K562 (cell line): ENCODE data around the gene NRSN2. TPM values are rescaled to one million over a fixed set of nuclear protein-coding genes. Genes with fewer than 3 reads are reported as not detected.

Experiments
- BACH1 ChIP-seq: fragments of 200-800 bp; sonication (Bioruptor generic); IDR thresholded peaks from 2 replicates; pipeline ENCODE4 v1.6.1; 2016; ENCODE audit warnings: missing genetic modification characterization, missing compliant biosample characterization
- COPS2 ChIP-seq: fragments of 450-650 bp; conservative IDR thresholded peaks from 2 replicates; pipeline ENCODE4 v1.6.1; 2016; ENCODE audit warnings: mild to moderate bottlenecking, moderate library complexity
- CXXC5 ChIP-seq: fragments of 250-450 bp; sonication (Bioruptor Pico); IDR thresholded peaks from 2 replicates; pipeline ENCODE4 v1.8.0; 2022; ENCODE audit warnings: inconsistent platforms, mild to moderate bottlenecking, moderate library complexity
- EP400 ChIP-seq: fragments of 450-650 bp; IDR thresholded peaks from 2 replicates; pipeline ENCODE4 v1.6.1; 2017; ENCODE audit warnings: antibody characterized with exemption, mild to moderate bottlenecking, moderate library complexity
- FOXK2 ChIP-seq, 2 experiments: fragments of 450-650 bp; IDR thresholded peaks in 1 of 2; conservative IDR thresholded peaks in 1 of 2; 2 replicates each; pipeline ENCODE4 v1.6.1; 2016; ENCODE audit warnings: low read depth in 2 of 2, mild to moderate bottlenecking in 1 of 2
- FOXO4 ChIP-seq: fragments of 450-650 bp; formaldehyde crosslinking; IDR thresholded peaks from 2 replicates; pipeline ENCODE4 v1.4.0; 2020; ENCODE audit warnings: mild to moderate bottlenecking, moderate library complexity
- ID3 ChIP-seq, 2 experiments: fragments of 250-450 bp in 1 of 2; fragments of 450-650 bp in 1 of 2; sonication (Bioruptor Pico) in 1 of 2; IDR thresholded peaks; 2 replicates each; pipeline versions ENCODE4 v1.6.1 to v1.8.0; 2016 to 2021; ENCODE audit warnings: mild to moderate bottlenecking in 2 of 2, moderate library complexity in 2 of 2, missing compliant biosample characterization in 1 of 2, missing genetic modification characterization in 1 of 2
- KDM4B ChIP-seq, 2 experiments: fragments of 450-650 bp in 1 of 2; sonication (generic) in 1 of 2; IDR thresholded peaks; 2 replicates each; pipeline ENCODE4 v1.6.1; 2016 to 2017; ENCODE audit warnings: borderline replicate concordance in 2 of 2, antibody characterized with exemption in 1 of 2, low read depth in 1 of 2, mild to moderate bottlenecking in 1 of 2
- NUFIP1 ChIP-seq: fragments of 450-650 bp; IDR thresholded peaks from 2 replicates; pipeline ENCODE4 v1.6.1; 2018; ENCODE audit not compliant: partially characterized antibody
- PHF8 ChIP-seq: fragments of 200-600 bp; sonication (generic); IDR thresholded peaks from 2 replicates; pipeline ENCODE4 v1.6.1; 2012; ENCODE audit warnings: mixed run types, mild to moderate bottlenecking, inconsistent platforms, low read length, moderate library complexity, borderline replicate concordance
- SMAD4 ChIP-seq: fragments of 250-450 bp; sonication (Bioruptor Pico); conservative IDR thresholded peaks from 2 replicates; pipeline ENCODE4 v1.8.0; 2021; ENCODE audit warnings: inconsistent platforms, mild to moderate bottlenecking, moderate library complexity
- USF2 ChIP-seq: sonication (generic); formaldehyde crosslinking; IDR thresholded peaks from 2 replicates; pipeline ENCODE4 v1.5.0; 2020; ENCODE audit warnings: missing genetic modification reagents
- ZBTB33 ChIP-seq: sonication (generic); formaldehyde crosslinking; IDR thresholded peaks from 2 replicates; pipeline ENCODE4 v1.8.1; 2023; ENCODE audit warnings: mild to moderate bottlenecking, missing genetic modification reagents
- ZFP1 ChIP-seq: fragments of 450-650 bp; formaldehyde crosslinking; IDR thresholded peaks from 2 replicates; pipeline ENCODE4 v1.4.0; 2020; ENCODE audit warnings: mild to moderate bottlenecking, mixed read lengths
- ZNF184 ChIP-seq: sonication (generic); formaldehyde crosslinking; IDR thresholded peaks from 2 replicates; pipeline ENCODE4 v1.5.0; 2020; ENCODE audit warnings: missing genetic modification reagents
- ZNF232 ChIP-seq: sonication (generic); formaldehyde crosslinking; IDR thresholded peaks from 2 replicates; pipeline ENCODE4 v1.8.0; 2022; ENCODE audit warnings: mild to moderate bottlenecking, missing genetic modification reagents
- ZNF274 ChIP-seq: IDR thresholded peaks from 2 replicates; pipeline ENCODE4 v1.6.1; 2011; ENCODE audit warnings: low read depth, mild to moderate bottlenecking, low read length, moderate library complexity, borderline replicate concordance
- polyA plus RNA-seq, 8 experiments: library from polyadenylated mRNA; depleted of rRNA in 4 of 8; stranded (reverse) in 5 of 8; unstranded in 3 of 8; fragments of >200 nt; fragmentation: Nextera tagmentation in 2 of 8; fragmentation: Illumina TruSeq in 1 of 8; extraction: Ambion mirVana in 2 of 8; extraction: Trizol in 1 of 8; gene quantifications; 2 replicates each; pipeline versions ENCODE4 v1.2.1 to v1.2.3, GENCODE V29; 2011 to 2014; ENCODE audit warnings: inconsistent platforms in 1 of 8, missing spikeins in 1 of 8
- total RNA-seq, 7 experiments: library from RNA; depleted of rRNA in 6 of 7; stranded (reverse); fragments of >200 nt in 6 of 7; fragmentation: Illumina TruSeq in 2 of 7; extraction: Trizol in 2 of 7; gene quantifications; 2 replicates each; pipeline versions ENCODE4 v1.2.1 to v1.2.3, GENCODE V29; 2011 to 2021; ENCODE audit warnings: low replicate concordance in 1 of 7

NRSN2 gene
- total and polyA plus RNA-seq, 9 of the 15 experiments (the other 6 are each of a cell fraction or from before 2014, with no cell fraction given): 7.5 to 29.7 (median 11.1) TPM

- TF ChIP-seq FOXO4 (no peak), CXXC5 (CRISPR knock-in tag) (peak; percentile 64), BACH1 (tag) (no peak), ZBTB33 (CRISPR knock-in tag) (peak; percentile 79), ID3 (CRISPR knock-in tag; IDR thresholded peaks at IDR 0.05) (no peak), ID3 (tag; IDR thresholded peaks at IDR 0.05) (peak; percentile 50), ZNF274 (no peak), COPS2 (no peak), SMAD4 (CRISPR knock-in tag) (peak; percentile 46; the same call in 1 of the 2 replicates), ZFP1 (CRISPR knock-in tag) (no peak), NUFIP1 (no peak), EP400 (peak; percentile 90), ZNF232 (CRISPR knock-in tag) (peak; percentile 95), KDM4B (IDR thresholded peaks at IDR 0.05; ENCODE audit: borderline replicate concordance in 2 of 2, low read depth in 1 of 2) (0 out of 4 replicates have a peak, but pooled peaks of 1 of the 2 experiments have one; percentile 18), ZNF184 (no peak), USF2 (CRISPR knock-in tag) (peak; percentile 48; the same call in 1 of the 2 replicates), FOXK2 (conservative IDR thresholded peaks at IDR 0.05 in 1 of 2, IDR thresholded peaks at IDR 0.05 in 1 of 2; ENCODE audit: low read depth in 2 of 2) (peak in 1 of 2 experiments; percentile 41; a peak in 1 of 4 replicates), PHF8 (peak; percentile 67; the same call in 1 of the 2 replicates)
Observed at GRCh38 chr20:324177-325044, 22.5 kb upstream of the NRSN2 start (continued).
